HPDE6-E6E7 (cell line): ENCODE measurements around the gene ANKRD13A.
"Not testable (repeated sequence)": the region's sequence is repeated elsewhere in the genome, so short reads cannot be mapped to it uniquely, and the experiment has no call there.

Experiments
- DNase-seq: peaks from one replicate; pipeline ENCODE4 v3.0.0; 2011; ENCODE audit warnings: missing footprints; ENCODE audit errors: extremely low spot score

Gene ANKRD13A

DNA sequence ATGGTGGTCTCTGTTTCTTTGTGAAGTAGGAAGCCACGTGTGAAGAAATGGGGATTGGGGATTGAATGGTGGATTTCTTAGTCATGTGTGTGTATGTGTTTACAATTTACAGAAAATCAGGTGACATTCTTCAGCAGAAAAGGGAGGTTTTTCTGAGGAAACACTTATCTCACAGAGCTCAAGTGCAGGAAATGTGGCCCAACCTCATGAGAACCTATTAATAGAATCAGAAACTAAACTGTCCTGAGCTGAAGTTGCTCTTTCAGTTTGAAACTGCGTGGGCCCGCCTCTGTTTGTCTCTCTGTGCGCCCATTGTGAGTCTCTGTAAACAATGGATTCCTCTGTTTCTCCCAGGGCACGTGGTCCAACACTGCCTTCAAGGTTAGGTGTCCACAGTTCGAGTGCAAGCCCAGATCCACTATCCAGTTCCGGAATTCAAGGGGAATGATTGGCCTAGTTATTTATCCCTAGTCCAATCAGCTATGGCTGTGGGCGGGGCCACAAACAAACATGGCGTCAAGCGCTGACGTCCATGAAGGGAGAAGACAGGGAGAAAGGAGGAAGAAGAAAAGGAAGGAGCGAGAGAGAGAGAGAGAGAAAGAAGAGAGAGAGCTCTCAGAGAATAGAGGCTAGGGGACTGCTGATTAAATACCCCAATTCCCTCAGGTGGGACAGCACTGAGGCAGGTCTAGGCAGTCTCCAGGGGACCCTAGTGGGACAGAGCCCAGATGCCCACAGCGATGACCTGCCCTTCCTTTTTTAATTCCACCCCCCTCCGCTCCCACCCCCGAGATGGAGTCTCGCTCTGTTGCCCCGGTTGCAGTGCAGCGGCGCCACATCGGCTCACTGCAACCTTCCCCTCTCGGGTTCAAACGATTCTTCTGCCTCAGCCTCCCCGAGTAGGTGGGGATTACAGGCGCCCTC, 80.5 kb downstream of the ANKRD13A start:
- no peak for DNase-seq

- DNase-seq = no peak
Observed at GRCh38 chr12:110080410-110080809, 81.2 kb downstream of the ANKRD13A start.

GRCh38 chr12:110084314-110085015, 85.2 kb downstream of the ANKRD13A start:
- DNase-seq = no peak

GRCh38 chr12:110088216-110088615, 89.0 kb downstream of the ANKRD13A start:
- DNase-seq = not testable (repeated sequence)

GRCh38 chr12:110088936-110089335, 89.7 kb downstream of the ANKRD13A start:
- no peak for DNase-seq
